GM18498 (cell line): ENCODE measurements around the gene PAGR1.
"Not testable (repeated sequence)": the region's sequence is repeated elsewhere in the genome, so short reads cannot be mapped to it uniquely, and the experiment has no call there.

ENCODE experiments used
- ATAC-seq: cut with Tn5 transposase; IDR thresholded peaks from one replicate; pipeline ENCODE4 v1.9.1; 2021; ENCODE audit warnings: mild to moderate bottlenecking, moderate library complexity; ENCODE audit not compliant: unreplicated experiment

PAGR1 gene

DNA sequence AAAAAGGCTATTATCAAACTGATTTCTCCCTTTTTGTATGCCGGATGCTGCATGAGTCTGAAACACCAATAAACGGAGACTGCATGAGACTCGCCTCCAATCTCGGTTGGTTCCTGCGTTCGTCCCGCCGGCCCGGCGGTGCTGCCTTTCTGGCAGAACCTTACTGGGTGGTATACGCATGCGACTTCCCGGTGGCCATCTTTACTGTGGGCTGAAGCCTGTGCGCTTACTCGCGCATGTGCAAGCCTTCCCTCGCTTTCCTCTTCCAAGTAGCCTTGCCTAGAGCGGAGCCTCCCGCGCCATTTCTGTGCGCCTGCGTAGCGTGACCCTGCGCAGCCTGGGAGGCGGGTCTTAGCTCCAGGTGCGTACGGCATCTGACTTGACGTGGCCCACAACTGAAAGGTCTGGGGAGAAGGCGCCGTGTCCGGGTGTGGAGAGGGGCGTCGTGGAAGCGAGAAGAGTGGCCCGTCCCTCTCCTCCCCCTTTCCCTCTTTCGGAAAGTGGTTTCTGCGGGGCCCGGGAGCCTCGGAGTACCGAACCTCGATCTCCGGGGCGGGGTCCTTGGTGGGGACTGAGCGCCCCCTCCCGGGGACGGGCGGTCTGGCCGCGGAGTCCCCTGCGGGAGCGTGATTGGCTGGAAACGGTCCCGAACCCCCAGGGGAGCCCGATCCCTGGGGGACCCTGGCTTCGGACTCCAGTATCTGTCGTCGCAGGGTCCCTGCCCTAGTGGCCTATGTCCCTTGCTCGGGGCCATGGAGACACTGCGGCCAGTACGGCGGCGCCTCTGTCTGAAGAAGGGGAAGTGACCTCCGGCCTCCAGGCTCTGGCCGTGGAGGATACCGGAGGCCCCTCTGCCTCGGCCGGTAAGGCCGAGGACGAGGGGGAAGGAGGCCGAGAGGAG is at the start of gene PAGR1:
Gene PAGR1, plus strand, starts transcription at position 360 of the 901 bp plus-strand sequence. Its CDS starts 374 bp downstream, at position 734.
- peak; percentile 67 for ATAC-seq

DNA sequence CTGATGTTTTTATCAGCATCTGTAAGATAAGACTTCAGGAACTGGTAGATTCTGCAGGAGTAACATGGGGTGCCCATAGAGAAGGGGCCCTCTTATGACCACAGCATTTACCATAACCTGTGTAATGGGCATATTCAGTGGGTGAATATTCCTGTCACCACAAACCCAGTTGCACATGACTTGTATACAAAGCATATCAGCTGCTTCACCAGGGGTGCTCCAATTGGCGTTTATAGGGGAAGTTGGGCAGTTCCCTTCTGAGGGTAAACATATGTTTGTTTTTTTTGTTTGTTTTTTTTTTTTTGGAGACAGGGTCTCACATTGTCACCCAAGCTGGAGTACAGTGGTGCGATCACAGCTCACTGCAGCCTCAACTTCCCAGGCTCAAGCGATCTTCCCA is 49.4 kb upstream of the PAGR1 start:
- ATAC-seq: no peak

DNA sequence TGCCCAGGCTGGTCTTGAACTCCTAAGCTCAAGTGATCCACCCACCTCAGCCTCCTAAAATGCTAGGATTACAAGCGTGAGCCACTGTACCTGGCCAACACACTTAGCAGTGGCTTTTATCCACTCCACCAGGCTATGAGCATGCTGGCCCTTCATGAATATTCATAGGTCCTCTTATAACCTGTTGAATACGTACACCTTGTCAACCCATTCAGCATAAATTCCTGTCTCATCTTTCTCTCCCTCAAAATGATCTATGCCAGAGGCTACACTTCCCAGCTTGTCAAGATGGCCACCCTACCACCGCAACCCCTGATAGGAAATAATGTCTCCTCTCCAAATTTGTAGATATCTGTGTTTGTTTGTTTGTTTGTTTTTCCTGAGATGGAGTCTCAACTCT is 48.9 kb upstream of the PAGR1 start:
- no peak for ATAC-seq

DNA sequence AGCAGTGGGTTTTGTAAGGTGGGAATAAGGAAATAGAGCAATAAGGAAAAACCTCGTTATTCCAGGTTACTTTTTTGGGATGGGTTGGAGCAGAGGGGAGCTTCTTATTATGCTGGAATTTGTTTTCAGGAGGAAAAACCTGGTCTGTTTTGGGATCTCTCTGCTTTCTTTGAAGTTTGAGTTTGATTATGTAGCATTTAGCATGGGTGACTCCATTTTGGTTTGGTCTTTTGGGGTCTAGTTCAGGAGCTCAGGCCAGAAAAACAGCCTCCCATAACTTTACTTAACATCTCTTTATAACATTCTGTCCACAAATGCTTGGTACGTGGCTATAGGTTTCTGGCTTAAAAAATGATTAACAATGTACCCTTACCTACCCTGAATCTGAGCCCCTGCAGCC is 46.4 kb upstream of the PAGR1 start:
- ATAC-seq: no peak

DNA sequence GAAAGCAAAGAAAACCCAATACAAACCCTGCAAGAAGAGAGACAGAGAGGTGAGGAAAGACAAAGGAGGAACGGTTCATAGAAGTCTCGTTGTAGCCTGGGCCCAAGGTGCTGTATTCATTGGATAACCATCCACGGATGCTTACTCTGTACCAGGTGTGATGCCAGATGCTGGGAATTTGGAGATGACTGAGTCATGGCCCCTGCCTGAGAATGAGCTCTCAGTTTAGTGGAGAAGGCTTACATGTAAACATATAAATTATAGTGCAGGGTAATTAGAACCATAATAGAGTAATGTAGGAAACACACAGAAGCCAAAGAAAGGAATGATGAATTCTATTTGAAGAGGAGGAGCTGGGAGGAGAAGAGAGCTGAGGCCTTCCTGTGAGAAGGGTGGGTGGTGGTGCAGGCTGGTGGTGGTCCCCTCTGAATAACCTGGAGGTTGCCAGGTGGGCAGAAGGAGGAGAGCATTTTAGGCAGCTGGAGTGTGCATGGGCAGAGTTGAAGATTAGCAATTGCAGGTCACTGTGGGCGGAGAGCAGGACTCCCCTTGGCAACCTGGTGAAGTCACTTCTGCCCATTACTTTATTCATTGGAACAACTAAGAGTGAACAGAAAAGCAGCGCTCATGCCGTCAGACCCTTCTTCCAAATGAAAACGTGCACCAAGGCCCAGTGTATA is 45.6 kb upstream of the PAGR1 start:
- ATAC-seq: no peak

DNA sequence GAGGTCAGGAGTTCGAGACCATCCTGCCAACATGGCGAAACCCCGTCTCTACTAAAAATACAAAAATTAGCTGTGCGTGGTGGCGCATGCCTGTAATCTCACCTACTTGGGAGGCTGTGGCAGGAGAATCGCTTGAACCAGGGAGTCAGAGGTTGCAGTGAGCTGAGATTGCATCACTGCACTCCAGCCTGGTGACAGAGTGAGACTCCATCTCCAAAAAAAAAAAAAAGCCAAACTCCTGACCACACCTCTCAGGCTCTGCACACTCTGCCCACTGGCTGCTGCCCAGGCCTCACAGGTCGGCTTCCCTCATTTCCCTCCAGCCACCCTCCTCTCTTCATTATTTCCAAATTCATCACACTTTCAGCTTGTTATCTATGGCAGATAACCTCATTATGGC is 43.6 kb upstream of the PAGR1 start:
- not testable (repeated sequence) for ATAC-seq

DNA sequence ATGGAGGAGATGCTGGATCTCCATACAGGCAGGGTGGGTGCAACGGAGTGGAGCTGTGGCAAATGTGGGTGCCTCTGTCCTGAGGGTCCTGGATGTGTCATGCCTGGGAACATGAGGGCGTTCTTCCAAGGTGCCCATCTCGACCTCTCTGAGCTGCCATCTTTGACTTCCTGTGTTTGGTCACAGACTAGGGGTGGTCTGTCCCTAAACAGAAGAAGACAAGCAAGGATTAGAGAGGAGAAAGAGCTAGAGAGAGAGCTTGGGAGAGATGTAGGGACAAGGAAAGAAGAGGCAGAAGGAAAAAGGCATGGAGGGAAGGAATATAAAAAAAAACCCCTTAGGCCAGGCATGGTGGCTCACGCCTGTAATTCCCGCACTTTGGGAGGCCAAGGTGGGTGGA is 41.2 kb upstream of the PAGR1 start:
- ATAC-seq: no peak

DNA sequence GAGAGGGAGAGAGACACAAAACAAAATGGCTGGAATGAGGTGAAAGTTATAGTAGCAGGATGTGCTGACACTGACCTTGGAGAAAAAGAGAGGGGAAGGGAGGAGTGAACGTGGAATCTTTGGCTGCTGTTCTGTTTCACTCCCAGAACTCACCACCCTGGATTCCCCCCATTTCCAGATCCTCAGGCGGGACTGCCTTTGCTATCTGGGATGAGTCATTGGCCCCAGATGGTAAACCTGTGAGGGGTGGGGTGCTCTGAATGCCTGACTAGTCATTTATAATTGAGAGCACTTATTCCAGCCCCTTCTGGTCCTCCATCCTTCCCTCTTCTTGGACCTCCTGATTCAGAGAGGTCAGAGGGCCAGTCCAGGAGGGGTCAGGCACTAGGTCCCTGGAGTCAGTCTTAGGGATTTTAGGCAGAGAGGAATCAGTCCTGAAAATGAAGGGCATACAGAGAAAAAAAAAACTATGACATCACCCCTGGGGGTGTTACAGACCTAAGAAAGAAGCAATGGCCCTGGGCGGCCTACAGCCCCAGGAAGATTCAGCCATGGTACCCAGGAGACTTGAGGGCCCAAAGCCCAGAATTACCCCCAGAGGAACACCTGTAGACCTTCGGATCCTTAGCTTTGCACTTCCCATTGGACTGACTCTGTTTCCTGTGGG is 40.1 kb upstream of the PAGR1 start:
- no peak for ATAC-seq

DNA sequence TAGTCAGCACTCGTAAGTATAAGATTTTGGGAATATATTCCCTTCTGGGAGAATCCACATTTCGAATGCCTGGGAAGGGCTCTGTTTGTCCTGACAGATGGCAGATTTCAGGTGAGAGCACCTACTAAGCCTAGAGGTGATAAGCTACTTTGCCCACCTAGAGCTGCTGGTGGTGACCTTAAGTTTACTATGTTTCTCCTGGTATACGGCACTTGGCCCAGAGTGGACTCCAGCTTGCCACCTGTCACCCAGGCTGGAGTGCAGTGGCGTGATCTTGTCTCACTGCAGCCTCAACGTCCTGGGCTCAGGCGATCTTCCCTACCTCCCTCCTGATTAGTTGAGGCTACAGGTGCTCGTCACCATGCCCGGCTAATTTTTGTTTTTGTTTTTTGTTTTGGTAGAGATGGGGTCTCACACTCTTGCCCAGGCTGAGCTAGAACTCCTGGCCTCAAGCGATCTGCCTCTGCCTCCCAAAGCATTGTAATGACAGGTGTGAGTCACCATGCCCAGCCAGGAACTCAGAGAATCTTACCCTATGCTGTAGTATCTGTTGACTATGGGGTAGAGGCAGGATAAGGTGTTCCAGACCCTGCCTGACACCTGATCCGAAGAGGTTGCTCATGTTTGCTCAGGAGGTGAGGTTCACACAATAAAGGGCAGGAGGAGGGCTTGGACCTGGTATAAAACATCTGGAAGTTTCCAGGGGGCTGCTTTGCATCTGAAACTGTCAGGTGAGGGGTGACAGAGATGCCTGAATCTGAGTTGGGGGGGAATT is 38.2 kb upstream of the PAGR1 start, which contains the start of gene ZG16:
Gene ZG16, plus strand, starts transcription at position 681 of the 775 bp plus-strand sequence. CDS start 1,011 bp downstream, outside the sequence.
- ATAC-seq: no peak

DNA sequence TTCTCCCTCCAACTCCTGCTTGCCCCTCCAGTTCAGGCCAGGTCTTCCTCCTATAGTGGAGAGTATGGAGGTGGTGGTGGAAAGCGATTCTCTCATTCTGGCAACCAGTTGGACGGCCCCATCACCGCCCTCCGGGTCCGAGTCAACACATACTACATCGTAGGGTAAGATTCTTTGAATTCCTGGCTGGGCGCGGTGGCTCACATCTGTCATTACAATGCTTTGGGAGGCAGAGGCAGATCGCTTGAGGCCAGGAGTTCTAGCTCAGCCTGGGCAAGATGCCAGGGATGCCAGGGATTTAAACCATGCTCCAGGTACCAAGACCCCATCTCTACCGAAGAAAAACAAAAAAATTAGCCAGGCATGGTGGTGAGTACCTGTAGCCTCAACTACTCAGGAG is 36.5 kb upstream of the PAGR1 start:
- ATAC-seq: no peak

DNA sequence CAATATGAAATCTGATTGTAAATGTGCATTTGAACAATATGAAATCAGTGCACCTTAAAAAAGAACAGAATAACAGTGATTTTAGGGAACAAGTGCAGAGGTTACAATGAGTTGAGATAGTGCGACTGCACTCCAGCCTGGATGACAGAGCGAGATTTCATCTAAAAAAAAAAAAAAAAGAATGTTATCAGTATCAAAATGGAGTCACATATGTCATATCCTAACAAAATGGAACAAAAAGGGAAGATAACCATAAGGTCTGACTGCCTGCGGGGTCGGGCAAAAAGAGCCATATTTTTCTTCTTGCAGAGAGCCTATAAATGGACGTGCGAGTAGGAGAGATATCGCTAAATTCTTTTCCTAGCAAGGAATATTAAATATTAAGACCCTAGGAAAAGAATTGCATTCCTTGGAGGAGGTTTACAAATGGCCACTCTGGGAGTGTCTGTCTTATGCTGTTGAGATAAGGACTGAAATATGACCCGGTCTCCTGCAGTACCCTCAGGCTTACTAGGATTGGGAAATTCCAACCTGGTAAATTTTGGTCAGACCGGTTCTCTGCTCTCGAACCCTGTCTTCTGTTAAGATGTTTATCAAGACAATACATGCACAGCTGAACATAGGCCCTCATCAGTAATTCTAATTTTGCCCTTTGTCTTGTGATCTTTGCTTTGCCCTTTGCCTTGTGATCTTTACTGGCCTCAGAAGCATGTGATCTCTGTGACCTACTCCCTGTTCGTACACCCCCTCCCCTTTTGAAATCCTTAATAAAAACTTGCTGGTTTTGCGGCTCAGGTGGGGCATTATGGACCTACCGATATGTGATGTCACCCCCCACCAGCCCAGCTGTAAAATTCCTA is 32.6 kb upstream of the PAGR1 start:
- ATAC-seq: not testable (repeated sequence)

DNA sequence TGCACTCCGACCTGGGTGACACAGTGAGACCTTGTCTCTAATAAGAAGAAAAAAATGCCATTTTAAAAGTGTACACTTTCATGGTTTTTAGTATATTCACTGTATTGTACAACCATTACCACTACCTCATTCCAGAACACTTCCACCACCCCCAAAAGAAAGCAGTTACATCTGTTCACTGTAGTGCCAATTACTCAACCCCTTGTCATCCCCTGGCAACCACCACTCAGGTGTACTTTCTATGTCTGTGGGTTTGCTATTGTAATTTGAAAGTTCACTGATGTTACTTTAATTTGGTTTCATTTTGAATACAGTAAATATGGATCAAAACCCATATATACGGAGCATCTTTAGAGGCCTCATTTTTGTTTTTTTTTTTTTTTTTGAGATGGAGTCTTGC is 31.8 kb upstream of the PAGR1 start:
- no peak for ATAC-seq

DNA sequence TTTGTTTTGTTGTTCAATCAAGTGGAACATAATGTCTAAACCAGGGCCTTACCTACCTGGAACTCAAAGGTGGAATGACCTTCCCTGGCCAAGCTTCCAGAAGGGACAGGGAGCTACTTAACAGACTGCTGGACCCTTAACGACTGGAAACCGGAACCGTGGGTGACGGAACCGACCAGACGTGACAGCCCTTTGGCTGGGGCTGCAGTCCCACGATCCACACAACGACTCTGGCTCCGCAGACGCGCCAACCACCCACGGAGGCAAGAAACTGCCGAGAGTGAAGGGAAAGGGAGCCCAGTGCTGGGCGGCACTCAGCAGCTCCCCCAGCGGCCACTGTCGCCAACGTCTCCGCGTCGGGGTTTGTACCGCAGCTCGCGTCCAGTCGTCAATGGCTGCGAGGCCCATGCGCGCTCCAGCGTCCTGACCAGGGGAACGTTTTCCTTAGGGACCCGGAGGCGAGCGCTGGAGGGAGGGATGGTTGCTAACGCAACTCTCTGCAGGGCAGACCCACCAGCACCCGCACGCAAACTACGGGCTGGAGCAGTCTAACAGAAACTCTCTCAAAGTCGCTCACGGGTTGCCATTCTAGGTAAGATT is 31.0 kb upstream of the PAGR1 start:
- peak; percentile 53 for ATAC-seq

DNA sequence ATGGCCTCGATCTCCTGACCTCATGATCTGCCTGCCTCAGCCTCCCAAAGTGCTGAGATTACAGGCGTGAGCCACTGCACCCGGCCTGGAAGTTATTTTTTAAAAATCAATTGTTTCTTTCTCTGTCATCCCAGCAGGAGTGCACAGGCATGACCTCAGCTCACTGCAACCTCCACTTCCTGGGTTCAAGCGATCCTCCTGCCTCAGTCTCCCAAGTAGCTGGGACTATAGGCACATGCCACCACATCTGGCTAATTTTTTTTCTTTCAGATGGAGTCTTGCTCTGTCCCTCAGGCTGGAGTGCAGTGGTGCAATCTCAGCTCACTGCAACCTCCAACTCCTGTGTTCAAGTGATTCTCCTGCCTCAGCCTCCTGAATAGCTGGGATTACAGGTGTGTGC is 28.8 kb upstream of the PAGR1 start:
- not testable (repeated sequence) for ATAC-seq

DNA sequence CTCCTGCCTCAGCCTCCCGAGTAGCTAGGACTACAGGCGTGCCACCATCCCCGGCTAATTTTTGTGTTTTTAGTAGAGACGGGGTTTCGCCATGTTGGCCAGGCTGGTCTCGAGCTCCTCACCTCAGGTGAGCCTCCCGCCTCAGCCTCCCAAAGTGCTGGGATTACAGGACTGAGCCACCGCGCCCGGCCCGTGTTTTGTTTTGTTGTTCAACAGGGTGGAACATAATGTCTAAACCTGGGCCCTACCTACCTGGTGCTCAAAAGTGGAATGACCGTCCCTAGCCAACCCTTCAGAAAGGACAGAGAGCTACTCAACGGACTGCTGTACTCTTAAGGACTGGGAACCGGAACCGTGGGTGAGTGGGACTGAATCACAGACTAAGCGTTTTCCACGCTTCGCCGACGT is 26.2 kb upstream of the PAGR1 start:
- peak; percentile 3 for ATAC-seq

DNA sequence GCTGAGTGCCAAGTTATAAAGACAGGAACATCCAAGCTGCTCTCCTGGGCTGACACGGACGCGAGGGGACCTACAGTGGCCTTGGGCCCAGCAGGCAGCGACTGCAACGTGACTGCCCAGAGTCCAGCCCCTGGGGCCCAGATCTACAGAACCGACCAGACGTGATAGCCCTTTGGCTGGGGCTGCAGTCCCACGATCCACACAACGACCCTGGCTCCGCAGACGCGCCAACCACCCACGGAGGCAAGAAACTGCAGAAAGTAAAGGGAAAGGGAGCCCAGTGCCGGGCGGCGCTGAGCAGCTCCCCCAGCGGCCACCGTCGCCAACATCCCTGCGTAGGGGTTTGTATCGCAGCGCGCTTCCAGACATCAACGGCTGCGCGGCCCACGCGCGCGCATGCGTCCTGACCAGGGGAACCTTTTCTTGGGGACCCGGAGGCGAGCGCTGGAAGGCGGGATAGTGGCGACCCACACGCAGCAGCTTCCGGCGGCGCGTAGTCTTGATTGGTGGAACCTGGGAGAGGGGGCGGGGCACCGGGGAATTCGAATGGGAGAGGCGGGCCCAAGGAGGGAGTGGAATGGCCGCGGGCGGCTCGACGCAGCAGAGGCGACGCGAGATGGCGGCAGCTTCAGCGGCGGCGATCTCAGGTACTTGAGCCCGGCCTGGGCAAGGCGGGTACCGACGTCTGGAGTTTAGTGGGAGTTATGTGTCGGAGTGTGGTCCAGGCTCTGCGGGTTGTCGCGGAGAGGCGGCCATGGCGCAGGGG is 25.6 kb upstream of the PAGR1 start, which contains the start of gene KIF22:
Gene KIF22, plus strand, starts transcription at position 569 of the 766 bp plus-strand sequence. Its CDS starts 9 bp downstream, at position 578.
- peak; percentile 91 for ATAC-seq

DNA sequence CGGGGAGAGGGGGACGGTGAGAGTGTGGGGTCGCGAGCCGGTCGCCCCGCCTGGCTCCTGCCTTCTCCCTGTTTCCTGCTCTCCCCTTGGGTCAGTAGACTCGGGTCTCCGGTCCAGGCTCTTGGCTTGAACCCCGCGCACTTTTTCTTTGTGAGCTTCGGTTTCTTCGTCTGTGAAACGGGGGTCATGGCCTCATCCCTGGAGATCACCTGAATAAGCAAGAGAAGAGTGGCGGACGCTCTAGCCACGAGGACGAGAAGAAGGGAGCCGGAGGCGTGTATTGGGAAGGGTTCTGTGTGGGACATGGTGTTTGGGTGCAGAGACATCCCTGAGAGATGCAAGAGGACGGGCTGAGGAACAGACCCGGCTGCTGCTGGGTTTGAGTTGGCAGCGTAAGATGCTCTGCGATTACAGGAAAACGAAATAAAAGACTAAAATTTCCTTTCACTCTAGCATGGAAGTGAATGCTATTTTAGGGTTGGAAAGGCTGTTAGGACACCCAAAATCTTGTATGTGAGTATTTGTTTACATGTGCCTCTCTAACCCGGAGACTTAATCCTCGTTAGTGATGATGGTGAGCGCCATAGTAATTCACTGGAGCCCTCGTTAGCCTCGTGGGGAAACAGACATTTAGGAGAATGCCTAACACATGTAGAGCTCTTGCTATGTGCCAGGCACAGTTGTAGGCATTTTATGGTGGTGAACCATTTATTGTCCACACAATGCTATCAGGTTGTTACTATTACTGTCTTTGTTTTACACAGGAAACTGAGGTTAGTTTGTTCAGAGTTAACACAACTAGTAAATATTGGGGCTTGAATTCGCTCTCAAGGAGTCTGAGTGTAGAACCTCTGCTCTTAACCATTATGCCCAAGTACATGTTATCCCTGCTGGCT is 24.8 kb upstream of the PAGR1 start:
- no peak for ATAC-seq
